ENCODE data around the gene HLA-DOA. TPM values are rescaled to one million over a fixed set of nuclear protein-coding genes. Genes with fewer than 3 reads are reported as not detected.

HLA-DOA gene
- total and polyA plus RNA-seq, 2 of the 8 experiments (the other 6 are each of a cell fraction or from before 2014, with no cell fraction given) = 23.7 to 89.0 TPM

DNA sequence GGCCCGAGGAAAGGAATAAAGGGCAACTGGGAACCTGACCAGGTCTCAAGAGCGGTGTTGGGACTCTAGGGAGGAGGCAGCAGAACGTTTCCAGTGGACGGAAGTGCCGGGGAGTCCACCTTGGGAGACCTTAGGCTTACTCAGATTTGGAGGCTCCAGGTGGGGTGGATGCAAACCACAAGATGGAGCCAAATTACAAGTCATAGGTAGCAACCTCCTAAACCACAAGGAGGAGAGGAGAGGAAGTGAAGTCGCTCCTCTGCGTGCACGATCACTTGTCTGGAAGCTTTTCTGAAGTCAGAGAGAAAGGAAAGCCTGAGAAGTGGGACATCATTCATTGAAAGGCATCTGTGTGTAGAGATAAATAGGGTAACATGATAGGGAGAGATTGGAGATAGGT, 9.3 kb downstream of the HLA-DOA start:
- Histone ChIP-seq H3K23ac (ENCODE audit: insufficient read length) (no peak overlapping the region), H4K5ac (ENCODE audit: insufficient read length, low read depth, low read length) (no peak overlapping the region), H2AFZ (ENCODE audit: low read length) (no peak overlapping the region), H3K79me2 (ENCODE audit: control insufficient read depth in 1 of 2, insufficient read depth in 2 of 2, low read length in 2 of 2) (no peaks in the 10 kb centered on the region), H3K4me2 (ENCODE audit: insufficient read depth in 1 of 2, low read depth in 2 of 2, low read length in 2 of 2) (no peak overlapping the region; a peak in 1 of 4 replicates), H3K9ac (replicated peaks in 1 of 4; ENCODE audit: extremely low read depth in 1 of 4, low read depth in 3 of 4, low read length in 3 of 4) (no peak overlapping the region), H2BK15ac (ENCODE audit: low read length) (no peak overlapping the region), H4K20me1 (replicated peaks in 1 of 2; ENCODE audit: control insufficient read depth in 1 of 2, insufficient read depth in 2 of 2, low read length in 2 of 2) (no peaks in the 10 kb centered on the region), H3K4ac (replicated peaks; ENCODE audit: insufficient read length, low read depth, low read length) (no peak overlapping the region), H2BK12ac (ENCODE audit: low read depth, low read length) (no peak overlapping the region), H3K4me1 (replicated peaks in 1 of 4; ENCODE audit: control insufficient read depth in 3 of 4, insufficient read depth in 4 of 4, low read length in 3 of 4) (no peaks in the 10 kb centered on the region), H3K4me3 (ENCODE audit: extremely low read depth in 1 of 4, insufficient read depth in 2 of 4, low read depth in 3 of 4, low read length in 4 of 4) (no peak overlapping the region), H4K8ac (ENCODE audit: extremely low read depth, insufficient read depth, low read length) (no peak overlapping the region), H3K18ac (ENCODE audit: extremely low read depth, low read length) (peak overlapping the region; percentile 40; the same call in 1 of the 2 replicates), H2AK5ac (ENCODE audit: low read depth, low read length) (no peak overlapping the region), H3K23me2 (ENCODE audit: low read depth, low read length) (no peaks in the 10 kb centered on the region), H3K36me3 (ENCODE audit: control insufficient read depth in 2 of 4, insufficient read depth in 4 of 4, low read length in 3 of 4) (no peaks in the 10 kb centered on the region), H3K27me3 (replicated peaks in 1 of 4; ENCODE audit: control insufficient read depth in 3 of 4, extremely low read depth in 1 of 4, insufficient read depth in 3 of 4, low read length in 3 of 4) (peaks cover 0 to 2% (median 0%) of the 10 kb centered on the region in 4 experiments; a peak in 2 of 7 replicates), H4K91ac (replicated peaks; ENCODE audit: insufficient read length, low read length) (no peak overlapping the region), H3K9me3 (ENCODE audit: insufficient read depth in 2 of 2, low read depth in 1 of 2, low read length in 1 of 2) (no peaks in the 10 kb centered on the region), H2BK120ac (replicated peaks; ENCODE audit: low read depth, low read length) (no peak overlapping the region), H3K79me1 (ENCODE audit: low read depth, low read length) (no peaks in the 10 kb centered on the region), H3K56ac (replicated peaks; ENCODE audit: insufficient read length, low read depth, low read length) (no peak overlapping the region), H2BK20ac (ENCODE audit: low read length) (no peak overlapping the region), H3K14ac (ENCODE audit: insufficient read length) (no peak overlapping the region), H2BK5ac (ENCODE audit: low read depth, low read length) (no peak overlapping the region), H3K27ac (ENCODE audit: low read depth, low read length) (no peak overlapping the region)
- peak in 1 of 2 experiments; percentile 41 for DNase-seq (ENCODE audit: low read depth in 1 of 2, low spot score in 2 of 2)
- ChIA-PET POLR2A (ENCODE audit: partially characterized antibody) (interaction anchor here (0.7 to 2.0 kb wide), 8 partner anchors 10 to 84 kb away, joined by 3 to 6 read pairs (median 4); no protein-coding TSS in a partner anchor), CTCF (ENCODE audit: partially characterized antibody) (interaction anchor here (0.7 to 5.2 kb wide), 42 partner anchors 10 to 248 kb away, joined by 3 to 45 read pairs (median 5); partner anchors contain the start of genes HLA-DOA, HLA-DPA1 and HSD17B8)
- peak; percentile 99 for FAIRE-seq
- TF ChIP-seq, protein P1, sequence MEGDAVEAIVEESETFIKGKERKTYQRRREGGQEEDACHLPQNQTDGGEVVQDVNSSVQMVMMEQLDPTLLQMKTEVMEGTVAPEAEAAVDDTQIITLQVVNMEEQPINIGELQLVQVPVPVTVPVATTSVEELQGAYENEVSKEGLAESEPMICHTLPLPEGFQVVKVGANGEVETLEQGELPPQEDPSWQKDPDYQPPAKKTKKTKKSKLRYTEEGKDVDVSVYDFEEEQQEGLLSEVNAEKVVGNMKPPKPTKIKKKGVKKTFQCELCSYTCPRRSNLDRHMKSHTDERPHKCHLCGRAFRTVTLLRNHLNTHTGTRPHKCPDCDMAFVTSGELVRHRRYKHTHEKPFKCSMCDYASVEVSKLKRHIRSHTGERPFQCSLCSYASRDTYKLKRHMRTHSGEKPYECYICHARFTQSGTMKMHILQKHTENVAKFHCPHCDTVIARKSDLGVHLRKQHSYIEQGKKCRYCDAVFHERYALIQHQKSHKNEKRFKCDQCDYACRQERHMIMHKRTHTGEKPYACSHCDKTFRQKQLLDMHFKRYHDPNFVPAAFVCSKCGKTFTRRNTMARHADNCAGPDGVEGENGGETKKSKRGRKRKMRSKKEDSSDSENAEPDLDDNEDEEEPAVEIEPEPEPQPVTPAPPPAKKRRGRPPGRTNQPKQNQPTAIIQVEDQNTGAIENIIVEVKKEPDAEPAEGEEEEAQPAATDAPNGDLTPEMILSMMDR (IDR thresholded peaks at IDR 0.05; ENCODE audit: control extremely low read depth in 1 of 3, insufficient read depth in 1 of 3, low read depth in 1 of 3, low read length in 3 of 3) = peak; percentile 46 to 93 (median 91)
- TF ChIP-seq POLR2AphosphoS5 (IDR thresholded peaks at IDR 0.05; ENCODE audit: low read depth, low read length) (no peak), SIN3A (conservative IDR thresholded peaks at IDR 0.05 in 1 of 2, IDR thresholded peaks at IDR 0.05 in 1 of 2; ENCODE audit: low read depth in 1 of 2, low read length in 2 of 2) (peak in 1 of 2 experiments; percentile 55; a peak in 1 of 4 replicates), RAD21 (IDR thresholded peaks at IDR 0.05 in 1 of 2, conservative IDR thresholded peaks at IDR 0.05 in 1 of 2; ENCODE audit: low read depth in 2 of 2, low read length in 2 of 2) (peak; percentile 96 to 97), EZH2 (IDR thresholded peaks at IDR 0.05; ENCODE audit: low read depth, low read length, severe bottlenecking) (no peak), RFX5 (IDR thresholded peaks at IDR 0.05; ENCODE audit: borderline replicate concordance, low read depth, low read length) (peak; percentile 56; the same call in 1 of the 2 replicates), YY1 (IDR thresholded peaks at IDR 0.05; ENCODE audit: low read depth, low read length) (0 out of 2 replicates have a peak, but pooled peaks have one; percentile 27)
- WGBS, 2 experiments (ENCODE audit: extremely low coverage in 1 of 2, insufficient coverage in 1 of 2, insufficient read length in 1 of 2, insufficient replicate concordance in 2 of 2, low coverage in 1 of 2, low lambda C conversion rate in 2 of 2, missing lambda C conversion rate in 1 of 2) = 43% methylated on average over 8 of the region's 8 CpGs; no CpG with 5 or more reads in 1 of the 2 experiments

Data from H1 (cell line).